ENCODE results near the gene SEC61G. TPM values are rescaled to one million over a fixed set of nuclear protein-coding genes. Genes with fewer than 3 reads are reported as not detected.
A peak's percentile ranks its signal among the peaks of the same experiment; 100 is the strongest.

The SEC61G gene
- total RNA-seq, 1 experiment from 2014 or later: 176 TPM

- peak overlapping the region; percentile 46 to 72 (median 69); a peak in 6 of 7 replicates for H3K27ac Mint-ChIP-seq
Observed at GRCh38 chr7:54781134-54781920, 22.3 kb upstream of the SEC61G start.

More at GRCh38 chr7:54781134-54781920, 22.3 kb upstream of the SEC61G start:
- Mint-ChIP-seq H3K27me3 (ENCODE audit: low read depth) (peaks cover 15% of the 10 kb centered on the region), H3K4me1 (peaks cover 24 to 26% of the 10 kb centered on the region in 2 experiments), H3K36me3 (ENCODE audit: insufficient read depth in 1 of 3, low read depth in 3 of 3) (peaks cover under 1 to 16% (median 11%) of the 10 kb centered on the region in 3 experiments), H3K9me3 (peaks cover 9 to 10% of the 10 kb centered on the region in 2 experiments), H3K4me3 (peak overlapping the region; percentile 3 to 45; a peak in 3 of 5 replicates)
- Histone ChIP-seq H4K20me1 (ENCODE audit: control insufficient read depth, insufficient read depth, insufficient read length) (no peaks in the 10 kb centered on the region), H3K4me1 (ENCODE audit: insufficient read depth, low read length) (peaks cover 14% of the 10 kb centered on the region; the same call in 1 of the 2 replicates), H3K14ac (ENCODE audit: insufficient read depth, low read length) (no peak overlapping the region), H4K91ac (ENCODE audit: insufficient read length, low read depth, low read length) (no peak overlapping the region), H2AFZ (ENCODE audit: low read length) (no peak overlapping the region), H3K9ac (ENCODE audit: extremely low read depth, insufficient read length, low read length) (no peak overlapping the region), H3K56ac (ENCODE audit: insufficient read length, low read depth, low read length) (no peak overlapping the region), H3K4ac (ENCODE audit: low read depth, low read length) (no peak overlapping the region), H3K27ac (ENCODE audit: insufficient read length, low read depth, low read length) (peak overlapping the region; percentile 72), H2BK15ac (ENCODE audit: low read depth, low read length) (no peak overlapping the region), H3K18ac (ENCODE audit: insufficient read length, low read depth, low read length) (no peak overlapping the region), H2BK120ac (ENCODE audit: low read depth, low read length, poor library complexity, severe bottlenecking) (no peak overlapping the region), H4K5ac (ENCODE audit: insufficient read length, low read depth, low read length) (no peak overlapping the region), H3K23me2 (ENCODE audit: insufficient read length, low read depth, low read length, poor library complexity, severe bottlenecking) (no peaks in the 10 kb centered on the region), H2BK12ac (ENCODE audit: insufficient read length, low read depth, low read length) (peak overlapping the region; percentile 91), H4K8ac (replicated peaks; ENCODE audit: insufficient read length, low read depth, low read length) (no peak overlapping the region), H3K79me2 (ENCODE audit: insufficient read depth, low read length) (no peaks in the 10 kb centered on the region), H3T11ph (ENCODE audit: low read length) (no peak overlapping the region), H2BK5ac (ENCODE audit: insufficient read length, low read length) (no peak overlapping the region), H3K27me3 (ENCODE audit: insufficient read depth, low read length) (no peaks in the 10 kb centered on the region), H2BK20ac (ENCODE audit: low read depth, low read length, poor library complexity, severe bottlenecking) (no peak overlapping the region), H3K9me3 (ENCODE audit: control insufficient read depth, low read depth, low read length) (no peaks in the 10 kb centered on the region), H3K79me1 (ENCODE audit: insufficient read depth, low read depth, low read length, poor library complexity, severe bottlenecking) (no peaks in the 10 kb centered on the region), H3K23ac (ENCODE audit: insufficient read length, low read depth, low read length) (no peak overlapping the region), H3K4me2 (ENCODE audit: insufficient read depth, insufficient read length, low read length) (peak overlapping the region; percentile 43), H2AK5ac (ENCODE audit: insufficient read length, low read length) (no peak overlapping the region)
- DNase-seq: no peak
- no peak for TF ChIP-seq CTCF (conservative IDR thresholded peaks at IDR 0.05)
- whole genome bisulfite sequencing (ENCODE audit: extremely low coverage, insufficient read length, low lambda C conversion rate): no CpG with 5 or more reads among the region's 8 CpGs
